GM21423 (cell line): Measurements from ENCODE around the gene USP24.
"Not testable (repeated sequence)": the region's sequence is repeated elsewhere in the genome, so short reads cannot be mapped to it uniquely, and the experiment has no call there.

Experiments
- ATAC-seq: cut with Tn5 transposase; IDR thresholded peaks from one replicate; pipeline ENCODE4 v1.9.1; 2021; ENCODE audit warnings: mild to moderate bottlenecking, moderate library complexity; ENCODE audit not compliant: unreplicated experiment

Gene USP24

GRCh38 chr1:55197099-55197498 lies 18.1 kb downstream of the USP24 start:
- ATAC-seq: no peak

GRCh38 chr1:55196433-55197035 lies 18.6 kb downstream of the USP24 start:
- ATAC-seq: no peak

- peak; percentile 75 for ATAC-seq
Observed at GRCh38 chr1:55195521-55196233, 19.5 kb downstream of the USP24 start.

GRCh38 chr1:55194851-55195250 lies 20.3 kb downstream of the USP24 start:
- no peak for ATAC-seq

GRCh38 chr1:55192093-55192492 lies 23.1 kb downstream of the USP24 start:
- no peak for ATAC-seq

GRCh38 chr1:55191219-55191952 lies 23.8 kb downstream of the USP24 start:
- ATAC-seq: not testable (repeated sequence)

- no peak for ATAC-seq
Observed at GRCh38 chr1:55190109-55190508, 25.1 kb downstream of the USP24 start.

- ATAC-seq: no peak
Observed at GRCh38 chr1:55188909-55189308, 26.3 kb downstream of the USP24 start.

- ATAC-seq: no peak
Observed at GRCh38 chr1:55185832-55186231, 29.3 kb downstream of the USP24 start.

- ATAC-seq: no peak
Observed at GRCh38 chr1:55184859-55185258, 30.3 kb downstream of the USP24 start.

- ATAC-seq: no peak
Observed at GRCh38 chr1:55181666-55182065, 33.5 kb downstream of the USP24 start.

- no peak for ATAC-seq
Observed at GRCh38 chr1:55180075-55180670, 35.0 kb downstream of the USP24 start.

GRCh38 chr1:55179177-55179835 lies 35.9 kb downstream of the USP24 start:
- no peak for ATAC-seq

GRCh38 chr1:55172687-55173086 lies 42.5 kb downstream of the USP24 start:
- no peak for ATAC-seq

GRCh38 chr1:55172272-55172671 lies 42.9 kb downstream of the USP24 start:
- no peak for ATAC-seq

GRCh38 chr1:55171694-55172093 lies 43.5 kb downstream of the USP24 start:
- ATAC-seq: no peak

GRCh38 chr1:55170426-55170825 lies 44.7 kb downstream of the USP24 start:
- no peak for ATAC-seq

GRCh38 chr1:55169126-55169525 lies 46.0 kb downstream of the USP24 start:
- ATAC-seq: no peak

- no peak for ATAC-seq
Observed at GRCh38 chr1:55168353-55168752, 46.8 kb downstream of the USP24 start.

- no peak for ATAC-seq
Observed at GRCh38 chr1:55167224-55167871, 47.8 kb downstream of the USP24 start.

- ATAC-seq: no peak
Observed at GRCh38 chr1:55164906-55165305, 50.3 kb downstream of the USP24 start.
